HEK293 (cell line): Measurements from ENCODE around the gene HS3ST4.

Source experiments
- CTCF ChIA-PET: fragments of 350-600 bp; formaldehyde crosslinking; extraction: SDS; loops from one replicate; lab custom pipeline; 2021; ENCODE audit warnings: antibody characterized with exemption; lab: Yijun Ruan, JAX
- POLR2A ChIA-PET: fragments of 300-600 bp; formaldehyde crosslinking; extraction: SDS; loops from one replicate; lab custom pipeline; 2020; ENCODE audit warnings: antibody characterized with exemption, inconsistent platforms; lab: Yijun Ruan, JAX
- H3K27ac ChIP-seq: fragments of 200-500 bp; sonication (Bioruptor generic); 2 replicates; pipeline ENCODE4 v1.5.1; 2014; ENCODE audit warnings: low read depth, low read length, control low read depth, inconsistent platforms; ENCODE audit errors: extremely low read depth
- H3K36me3 ChIP-seq, 2 experiments: fragments of 200-500 bp in 1 of 2; sonication (Bioruptor generic) in 1 of 2; 1 replicate in 1 of 2; 2 replicates in 1 of 2; pipeline ENCODE4 v1.5.1; 2014 to 2017; ENCODE audit warnings: inconsistent platforms in 2 of 2, low read length in 2 of 2; ENCODE audit not compliant: control insufficient read depth in 2 of 2, insufficient read depth in 1 of 2
- H3K4me1 ChIP-seq: fragments of 200-500 bp; sonication (Bioruptor generic); 2 replicates; pipeline ENCODE4 v1.5.1; 2014; ENCODE audit warnings: mild to moderate bottlenecking, low read length, inconsistent platforms; ENCODE audit not compliant: control insufficient read depth, insufficient read depth
- H3K4me3 ChIP-seq: 2 replicates; pipeline ENCODE4 v1.5.1; 2011; ENCODE audit warnings: low read depth, mild to moderate bottlenecking, control low read depth, low read length, moderate library complexity
- H3K9me3 ChIP-seq: fragments of 200-500 bp; sonication (Bioruptor generic); 2 replicates; pipeline ENCODE4 v1.5.1; 2014; ENCODE audit warnings: low read depth, low read length, inconsistent platforms; ENCODE audit not compliant: control insufficient read depth, insufficient read depth
- AEBP2 ChIP-seq: fragments of 450-650 bp; formaldehyde crosslinking; IDR thresholded peaks from 2 replicates; pipeline ENCODE4 v1.5.1; 2016; ENCODE audit warnings: missing biosample characterization, missing genetic modification characterization, borderline replicate concordance
- KLF17 ChIP-seq: fragments of 450-650 bp; formaldehyde crosslinking; IDR thresholded peaks from 2 replicates; pipeline ENCODE4 v1.5.1; 2016; ENCODE audit warnings: missing biosample characterization, missing genetic modification characterization
- KLF8 ChIP-seq: fragments of 450-650 bp; formaldehyde crosslinking; IDR thresholded peaks from 2 replicates; pipeline ENCODE4 v1.5.1; 2016; ENCODE audit warnings: missing biosample characterization, missing genetic modification characterization
- PATZ1 ChIP-seq: fragments of 450-650 bp; formaldehyde crosslinking; IDR thresholded peaks from 2 replicates; pipeline ENCODE4 v1.5.1; 2016; ENCODE audit warnings: missing biosample characterization, missing genetic modification characterization
- PRDM1 ChIP-seq: fragments of 450-650 bp; formaldehyde crosslinking; IDR thresholded peaks from 2 replicates; pipeline ENCODE4; 2016; ENCODE audit warnings: missing biosample characterization, missing genetic modification characterization
- PRDM6 ChIP-seq: fragments of 450-650 bp; formaldehyde crosslinking; IDR thresholded peaks from 2 replicates; pipeline ENCODE4 v1.5.1; 2017; ENCODE audit warnings: missing biosample characterization, missing genetic modification characterization
- ZBTB20 ChIP-seq: fragments of 450-650 bp; formaldehyde crosslinking; IDR thresholded peaks from 2 replicates; pipeline ENCODE4 v1.5.1; 2016; ENCODE audit warnings: missing biosample characterization, missing genetic modification characterization
- ZBTB7A ChIP-seq: fragments of 450-650 bp; formaldehyde crosslinking; IDR thresholded peaks from 2 replicates; pipeline ENCODE4 v1.5.1; 2016; ENCODE audit warnings: low read depth, missing biosample characterization, missing genetic modification characterization
- ZIC2 ChIP-seq: fragments of 450-650 bp; formaldehyde crosslinking; IDR thresholded peaks from 2 replicates; pipeline ENCODE4 v1.5.1; 2016; ENCODE audit warnings: missing biosample characterization, missing genetic modification characterization
- ZNF174 ChIP-seq: fragments of 450-650 bp; formaldehyde crosslinking; IDR thresholded peaks from 2 replicates; pipeline ENCODE4 v1.5.0; 2017; ENCODE audit warnings: missing biosample characterization, mild to moderate bottlenecking, missing genetic modification characterization
- ZNF223 ChIP-seq: fragments of 450-650 bp; formaldehyde crosslinking; IDR thresholded peaks from 2 replicates; pipeline ENCODE4 v1.5.1; 2016; ENCODE audit warnings: missing biosample characterization, missing genetic modification characterization
- ZNF248 ChIP-seq: fragments of 450-650 bp; formaldehyde crosslinking; IDR thresholded peaks from 2 replicates; pipeline ENCODE4 v1.5.1; 2017; ENCODE audit warnings: missing biosample characterization, missing genetic modification characterization
- ZNF266 ChIP-seq: fragments of 450-650 bp; formaldehyde crosslinking; IDR thresholded peaks from 2 replicates; pipeline ENCODE4 v1.5.1; 2016; ENCODE audit warnings: missing biosample characterization, missing genetic modification characterization, low read depth
- ZNF324 ChIP-seq: fragments of 450-650 bp; formaldehyde crosslinking; IDR thresholded peaks from 2 replicates; pipeline ENCODE4 v1.5.1; 2016; ENCODE audit warnings: missing biosample characterization, missing genetic modification characterization
- ZNF350 ChIP-seq: fragments of 450-650 bp; formaldehyde crosslinking; IDR thresholded peaks from 2 replicates; pipeline ENCODE4 v1.5.0; 2017; ENCODE audit warnings: missing biosample characterization, mild to moderate bottlenecking, missing genetic modification characterization
- ZNF473 ChIP-seq: fragments of 450-650 bp; formaldehyde crosslinking; IDR thresholded peaks from 2 replicates; pipeline ENCODE4 v1.5.1; 2017; ENCODE audit warnings: missing biosample characterization, missing genetic modification characterization
- ZNF501 ChIP-seq: fragments of 450-650 bp; formaldehyde crosslinking; IDR thresholded peaks from 2 replicates; pipeline ENCODE4 v1.5.1; 2016; ENCODE audit warnings: missing biosample characterization, missing genetic modification characterization
- ZNF513 ChIP-seq: fragments of 450-650 bp; IDR thresholded peaks from 2 replicates; pipeline ENCODE4 v1.5.1; 2018; ENCODE audit warnings: missing biosample characterization, missing genetic modification characterization
- ZNF530 ChIP-seq: fragments of 450-650 bp; formaldehyde crosslinking; IDR thresholded peaks from 2 replicates; pipeline ENCODE4 v1.5.1; 2016; ENCODE audit warnings: low read depth, missing biosample characterization, missing genetic modification characterization
- ZNF580 ChIP-seq: fragments of 450-650 bp; formaldehyde crosslinking; IDR thresholded peaks from 2 replicates; pipeline ENCODE4 v1.5.1; 2016; ENCODE audit warnings: missing biosample characterization, missing genetic modification characterization
- ZNF626 ChIP-seq: fragments of 450-650 bp; sonication (Bioruptor Pico); formaldehyde crosslinking; IDR thresholded peaks from 2 replicates; pipeline ENCODE4 v1.5.1; 2018; ENCODE audit warnings: missing biosample characterization, missing genetic modification characterization, inconsistent platforms
- ZNF639 ChIP-seq: fragments of 450-650 bp; formaldehyde crosslinking; IDR thresholded peaks from 2 replicates; pipeline ENCODE4 v1.5.1; 2016; ENCODE audit warnings: missing biosample characterization, missing genetic modification characterization
- ZNF704 ChIP-seq: fragments of 450-650 bp; formaldehyde crosslinking; IDR thresholded peaks from 2 replicates; pipeline ENCODE4 v1.5.1; 2016; ENCODE audit warnings: missing biosample characterization, missing genetic modification characterization
- ZSCAN30 ChIP-seq: fragments of 450-650 bp; IDR thresholded peaks from 2 replicates; pipeline ENCODE4 v1.5.1; 2018; ENCODE audit warnings: missing biosample characterization, mild to moderate bottlenecking, missing genetic modification characterization, moderate library complexity
- ZSCAN5A ChIP-seq: fragments of 450-650 bp; formaldehyde crosslinking; IDR thresholded peaks from 2 replicates; pipeline ENCODE4 v1.5.1; 2016; ENCODE audit warnings: missing biosample characterization, missing genetic modification characterization

The HS3ST4 gene

GRCh38 chr16:25988882-25989281, 297.1 kb downstream of the HS3ST4 start:
- TF ChIP-seq ZNF174, result no peak
- no peak for TF ChIP-seq ZSCAN5A (tag by site-specific recombination)
- no peak for TF ChIP-seq ZIC2 (tag by site-specific recombination)
- no peak for TF ChIP-seq ZNF530 (tag by site-specific recombination)
- TF ChIP-seq KLF8 (tag by site-specific recombination), result no peak
- no peak for TF ChIP-seq ZBTB20
- TF ChIP-seq ZNF626, result no peak
- no peak for TF ChIP-seq ZBTB7A (tag by site-specific recombination)
- no peak for TF ChIP-seq KLF17
- TF ChIP-seq ZNF501 (tag by site-specific recombination), result no peak
- no peak for TF ChIP-seq ZNF350
- no peak for TF ChIP-seq ZNF248 (tag by site-specific recombination)
- no peak for TF ChIP-seq AEBP2
- no peak for TF ChIP-seq ZNF266
- no peak for TF ChIP-seq ZNF639 (tag by site-specific recombination)
- no peak for TF ChIP-seq ZNF513 (tag by site-specific recombination)
- no peak for TF ChIP-seq PATZ1 (tag by site-specific recombination)
- TF ChIP-seq ZSCAN30 (tag by site-specific recombination), result no peak
- H3K9me3 ChIP-seq, result no peaks in the 10 kb centered on the region
- no peaks in the 10 kb centered on the region for H3K4me1 ChIP-seq
- ChIA-PET CTCF (no interaction called here), POLR2A (no interaction called here)
- no peak overlapping the region for H3K27ac ChIP-seq
- H3K36me3 ChIP-seq, result no peaks in the 10 kb centered on the region
- H3K4me3 ChIP-seq, result no peak overlapping the region

- no peaks in the 10 kb centered on the region for H3K9me3 ChIP-seq
- TF ChIP-seq PRDM1 (tag by site-specific recombination) (no peak), KLF8 (tag by site-specific recombination) (no peak), PRDM6 (tag by site-specific recombination) (no peak), ZNF704 (no peak), ZNF580 (tag by site-specific recombination) (no peak), ZNF324 (no peak), ZNF473 (no peak), ZNF223 (tag by site-specific recombination) (no peak)
- TF ChIP-seq, all 188 proteins: peak for 0
- Histone ChIP-seq H3K36me3 (no peaks in the 10 kb centered on the region), H3K4me1 (no peaks in the 10 kb centered on the region), H3K27ac (no peak overlapping the region), H3K4me3 (no peak overlapping the region)
- CTCF ChIA-PET, result no interaction called here
- POLR2A ChIA-PET, result no interaction called here
Measured at GRCh38 chr16:25996052-25996451, 304.3 kb downstream of the HS3ST4 start.
